ENCODE results near the gene SEL1L2.

GRCh38 chr20:13831476-13831875 lies 158.9 kb downstream of the SEL1L2 start:
- no peak for TF ChIP-seq POLR2A (IDR thresholded peaks at IDR 0.05; ENCODE audit: low read depth, low read length)
- no peak for TF ChIP-seq POLR2AphosphoS5 (IDR thresholded peaks at IDR 0.05; ENCODE audit: low read depth, low read length)
- TF ChIP-seq TAF1 (IDR thresholded peaks at IDR 0.05; ENCODE audit: borderline replicate concordance, low read depth, low read length): no peak
